GM12878 (cell line): ENCODE measurements around the gene ZNF280D. TPM values are rescaled to one million over a fixed set of nuclear protein-coding genes. Genes with fewer than 3 reads are reported as not detected.

Experiments used
- ATAC-seq: fragments of 200-7000 bp; cut with Tn5 transposase; 3 replicates; pipeline ENCODE4 v1.9.1; 2020; ENCODE audit warnings: mild to moderate bottlenecking, moderate library complexity
- BruUV-seq: library from RNA; stranded (reverse); fragments of 400-500 nt; replicated peaks from 2 replicates; lab custom pipeline; 2021; lab: Mats Ljungman, UMichigan
- CTCF ChIA-PET: fragments of 300-600 bp; sonication (Branson Sonifier 250); formaldehyde crosslinking; extraction: SDS; loops from one replicate; lab custom pipeline; 2021; ENCODE audit warnings: inconsistent platforms; lab: Yijun Ruan, JAX
- POLR2A ChIA-PET: fragments of 350-600 bp; formaldehyde crosslinking; extraction: SDS; loops from one replicate; lab custom pipeline; 2021; ENCODE audit warnings: inconsistent platforms; lab: Charles Lee
- RAD21 ChIA-PET: fragments of 300-600 bp; sonication (Branson Sonifier 250); formaldehyde crosslinking; loops from one replicate; lab custom pipeline; 2023; ENCODE audit warnings: antibody characterized with exemption; ENCODE audit not compliant: unreplicated experiment; lab: Charles Lee
- SMC1A ChIA-PET: fragments of 300-600 bp; sonication (Branson Sonifier 250); formaldehyde crosslinking; loops from one replicate; lab custom pipeline; 2023; ENCODE audit not compliant: unreplicated experiment, uncharacterized antibody; lab: Charles Lee
- DNase-seq: peaks from one replicate; pipeline ENCODE4 v3.0.0-alpha.2; 2011; ENCODE audit warnings: low read depth, low spot score
- FAIRE-seq: peaks from 3 replicates; lab custom pipeline; 2011; peaks lifted over from hg19 to GRCh38; lab: Jason Lieb, UNC
- H2AFZ ChIP-seq: 2 replicates; pipeline ENCODE4 v1.6.0; 2011; ENCODE audit warnings: low read depth, low read length, control low read depth; ENCODE audit not compliant: control insufficient read depth
- H3K27ac ChIP-seq: 2 replicates; pipeline ENCODE4 v1.5.1; 2011; ENCODE audit warnings: control low read depth; ENCODE audit not compliant: control insufficient read depth, insufficient read depth
- H3K27me3 ChIP-seq, 2 experiments: replicated peaks in 1 of 2; 2 replicates each; pipeline versions ENCODE4 v1.6.0 to v1.6.1; 2011; ENCODE audit warnings: low read length in 1 of 2; ENCODE audit not compliant: control insufficient read depth in 2 of 2, insufficient read depth in 2 of 2
- H3K36me3 ChIP-seq, 2 experiments: 2 replicates each; pipeline ENCODE4 v1.5.1; 2011; ENCODE audit warnings: low read length in 1 of 2; ENCODE audit not compliant: control insufficient read depth in 2 of 2, insufficient read depth in 2 of 2
- H3K4me1 ChIP-seq: 2 replicates; pipeline ENCODE4 v1.6.1; 2011; ENCODE audit warnings: mild to moderate bottlenecking, low read length, moderate library complexity, mixed read lengths; ENCODE audit not compliant: control insufficient read depth, insufficient read depth
- H3K4me2 ChIP-seq: 2 replicates; pipeline ENCODE4 v1.6.0; 2011; ENCODE audit warnings: control low read depth; ENCODE audit not compliant: control insufficient read depth, insufficient read depth
- H3K4me3 ChIP-seq: fragments of 200-600 bp; sonication (generic); 2 replicates; pipeline ENCODE4 v1.5.1; 2016
- H3K79me2 ChIP-seq: 2 replicates; pipeline ENCODE4 v1.6.0; 2011; ENCODE audit warnings: low read length; ENCODE audit not compliant: control insufficient read depth, insufficient read depth
- H3K9ac ChIP-seq: 2 replicates; pipeline ENCODE4 v1.8.0; 2011; ENCODE audit warnings: low read length, control low read depth, mixed read lengths; ENCODE audit not compliant: control insufficient read depth, insufficient read depth
- H3K9me3 ChIP-seq: replicated peaks from 3 replicates; pipeline ENCODE4 v1.5.1; 2011; ENCODE audit warnings: mild to moderate bottlenecking, low read length; ENCODE audit not compliant: control insufficient read depth, insufficient read depth
- H4K20me1 ChIP-seq: 2 replicates; pipeline ENCODE4 v1.6.0; 2011; ENCODE audit not compliant: control insufficient read depth, insufficient read depth
- CUX1 ChIP-seq: IDR thresholded peaks from 2 replicates; pipeline ENCODE4 v1.6.1; 2012; ENCODE audit warnings: improper control_type of control experiment, low read depth, low read length; ENCODE audit not compliant: insufficient replicate concordance
- EED ChIP-seq: sonication (generic); IDR thresholded peaks from 2 replicates; pipeline ENCODE4 v1.6.1; 2016; ENCODE audit warnings: antibody characterized with exemption, low read depth
- EP300 ChIP-seq, 2 experiments: fragments of 150-350 bp in 1 of 2; IDR thresholded peaks; 2 replicates each; pipeline ENCODE4 v1.6.1; 2011 to 2012; ENCODE audit warnings: low read depth in 2 of 2, low read length in 2 of 2, borderline replicate concordance in 1 of 2, improper control_type of control experiment in 1 of 2, inconsistent platforms in 1 of 2; ENCODE audit not compliant: control insufficient read depth in 1 of 2
- ESRRA ChIP-seq: IDR thresholded peaks from 2 replicates; pipeline ENCODE4 v1.6.1; 2012; ENCODE audit warnings: mild to moderate bottlenecking, low read length, improper control_type of control experiment
- LARP7 ChIP-seq: fragments of 450-650 bp; IDR thresholded peaks from 2 replicates; pipeline ENCODE4 v1.6.1; 2017; ENCODE audit warnings: mild to moderate bottlenecking
- MLLT1 ChIP-seq: fragments of 450-650 bp; IDR thresholded peaks from 2 replicates; pipeline ENCODE4 v1.6.1; 2016; ENCODE audit warnings: mild to moderate bottlenecking
- NFXL1 ChIP-seq: fragments of 450-650 bp; IDR thresholded peaks from 2 replicates; pipeline ENCODE4 v1.6.1; 2017; ENCODE audit warnings: antibody characterized with exemption, mild to moderate bottlenecking, borderline replicate concordance
- PBX3 ChIP-seq: IDR thresholded peaks from 2 replicates; pipeline ENCODE4 v1.6.1; 2011; ENCODE audit warnings: mild to moderate bottlenecking, low read depth, low read length, moderate library complexity; ENCODE audit not compliant: insufficient replicate concordance
- SKIL ChIP-seq: fragments of 450-650 bp; IDR thresholded peaks from 2 replicates; pipeline ENCODE4 v1.6.1; 2017; ENCODE audit warnings: mild to moderate bottlenecking, low read depth, inconsistent platforms; ENCODE audit not compliant: poor library complexity, severe bottlenecking
- SREBF2 ChIP-seq: IDR thresholded peaks from 2 replicates; pipeline ENCODE4 v1.6.1; 2012; ENCODE audit warnings: mild to moderate bottlenecking, low read length
- SRF ChIP-seq, 2 experiments: IDR thresholded peaks; 2 replicates each; pipeline ENCODE4 v1.6.1; 2011; ENCODE audit warnings: low read depth in 2 of 2, low read length in 2 of 2, mild to moderate bottlenecking in 1 of 2, moderate library complexity in 1 of 2
- TCF3 ChIP-seq: IDR thresholded peaks from 2 replicates; pipeline ENCODE4 v1.6.1; 2012; ENCODE audit warnings: low read depth, mild to moderate bottlenecking, low read length, borderline replicate concordance; ENCODE audit not compliant: insufficient read depth
- WGBS: methylation state at CpG from one replicate; pipeline ENCODE4 v1.1.6; 2016; ENCODE audit warnings: low lambda C conversion rate; ENCODE audit not compliant: insufficient replicate concordance, insufficient coverage; ENCODE audit errors: missing lambda C conversion rate; 5-methylcytosine and 5-hydroxymethylcytosine counted together
- in situ Hi-C: fragments of 300-500 bp; cut with MboI; formaldehyde crosslinking; loops from 9 replicates; pipeline ENCODE4 v1.14.3; 2018; ENCODE audit warnings: mixed read lengths
- intact Hi-C: fragments of 100-400 bp; cut with micrococcal nuclease; formaldehyde crosslinking; loops from one replicate; pipeline ENCODE4 v1.14.2; 2022; ENCODE audit not compliant: unreplicated experiment
- polyA plus RNA-seq, 11 experiments: library from polyadenylated mRNA; depleted of rRNA in 4 of 11; unstranded in 6 of 11; stranded (reverse) in 5 of 11; fragments of >200 nt; fragmentation: Nextera tagmentation in 4 of 11; fragmentation: Illumina TruSeq in 1 of 11; extraction: Ambion mirVana in 4 of 11; extraction: Trizol in 1 of 11; gene quantifications; 1 replicate in 1 of 11; 2 replicates in 10 of 11; pipeline versions ENCODE4 v1.2.1 to v1.2.3, GENCODE V29; 2011 to 2016; ENCODE audit warnings: inconsistent platforms in 2 of 11, missing spikeins in 2 of 11, low read depth in 1 of 11
- total RNA-seq, 4 experiments: library from RNA; depleted of rRNA in 3 of 4; stranded (reverse); fragments of >200 nt in 3 of 4; fragmentation: Illumina TruSeq in 1 of 4; extraction: Trizol in 1 of 4; gene quantifications; 2 replicates each; pipeline versions ENCODE4 v1.2.1 to v1.2.3, GENCODE V29; 2013 to 2021

Gene ZNF280D
- total and polyA plus RNA-seq, 10 of the 15 experiments (the other 5 are each of a cell fraction or from before 2014, with no cell fraction given) = 5.6 to 18.6 (median 8.6) TPM

GRCh38 chr15:56608140-56608778 lies 125.0 kb downstream of the ZNF280D start:
- FAIRE-seq = peak; percentile 91
- ATAC-seq = peak; percentile 99
- no peaks in the 10 kb centered on the region for H3K36me3 ChIP-seq
- in situ Hi-C loops = no loop called here
- H3K79me2 ChIP-seq = no peaks in the 10 kb centered on the region
- POLR2A ChIA-PET = no interaction called here
- H3K4me1 ChIP-seq = peaks cover 20% of the 10 kb centered on the region
- 0% methylated on average over 1 of the region's 1 CpG for WGBS
- H3K27ac ChIP-seq = no peak overlapping the region
- no peaks in the 10 kb centered on the region for H4K20me1 ChIP-seq
- H2AFZ ChIP-seq = no peak overlapping the region
- CTCF ChIA-PET = no interaction called here
- H3K4me3 ChIP-seq = no peak overlapping the region
- no peaks in the 10 kb centered on the region; a peak in 1 of 4 replicates for H3K27me3 ChIP-seq
- H3K9me3 ChIP-seq = no peaks in the 10 kb centered on the region; the same call in 1 of the 3 replicates
- peak overlapping the region; percentile 60; the same call in 1 of the 2 replicates for H3K4me2 ChIP-seq
- SMC1A ChIA-PET = interaction anchor here (1.1 kb wide), 1 partner anchor 530 kb away, joined by 3 read pairs; no protein-coding TSS in a partner anchor
- BruUV-seq = no TSS peak
- DNase-seq = peak; percentile 66
- intact Hi-C loops = no loop called here
- no peak overlapping the region for H3K9ac ChIP-seq
- RAD21 ChIA-PET = no interaction called here
- peak; percentile 21 for TF ChIP-seq SKIL
- 0 out of 2 replicates have a peak, but pooled peaks have one; percentile 38 for TF ChIP-seq EED
- no peak for TF ChIP-seq PBX3
- TF ChIP-seq ESRRA = no peak
- TF ChIP-seq EP300 (IDR thresholded peaks at IDR 0.05; ENCODE audit: borderline replicate concordance in 1 of 2, control insufficient read depth in 1 of 2, low read depth in 2 of 2, low read length in 2 of 2) = peak in 1 of 2 experiments; percentile 66; a peak in 2 of 4 replicates
- TF ChIP-seq NFXL1 = no peak
- TF ChIP-seq MLLT1 = no peak
- peak; percentile 34 for TF ChIP-seq CUX1
- no peak for TF ChIP-seq SREBF2
- TF ChIP-seq LARP7 = no peak
- TF ChIP-seq SRF (IDR thresholded peaks at IDR 0.05; ENCODE audit: low read depth in 2 of 2, low read length in 2 of 2) = no peak
- TF ChIP-seq TCF3 = no peak
